Thoracic aorta (tissue), 2 donors: Measurements from ENCODE around the gene ENPP6. TPM values are rescaled to one million over a fixed set of nuclear protein-coding genes. Genes with fewer than 3 reads are reported as not detected.

Source experiments
- ATAC-seq: fragments of 150-250 bp; one replicate; pipeline ENCODE4 v1.8.0; 2017; ENCODE audit warnings: low read depth; ENCODE audit not compliant: insufficient number of reproducible peaks, low FRiP score
- DNase-seq: peaks from one replicate; pipeline ENCODE4 v3.0.0-alpha.2; 2020; ENCODE audit warnings: low spot score
- H3K27ac ChIP-seq, 2 donors: fragments of 200-600 bp; sonication (generic); 1 replicate in 1 of 2; 2 replicates in 1 of 2; pipeline ENCODE4 v1.5.1; 2016; ENCODE audit warnings: mild to moderate bottlenecking in 2 of 2, moderate library complexity in 2 of 2
- H3K27me3 ChIP-seq: fragments of 200-600 bp; sonication (generic); replicated peaks from 2 replicates; pipeline ENCODE4 v1.6.0; 2016; ENCODE audit warnings: mild to moderate bottlenecking; ENCODE audit not compliant: insufficient read depth
- H3K36me3 ChIP-seq: fragments of 200-600 bp; sonication (generic); one replicate; pipeline ENCODE4 v1.5.1; 2016
- H3K4me1 ChIP-seq, 2 donors: fragments of 200-600 bp; sonication (generic); 1 replicate in 1 of 2; 2 replicates in 1 of 2; pipeline versions ENCODE4 v1.5.1 to v1.6.0; 2016; ENCODE audit warnings: low read depth in 2 of 2, mild to moderate bottlenecking in 1 of 2; ENCODE audit not compliant: control insufficient read depth in 1 of 2
- H3K4me3 ChIP-seq: fragments of 200-600 bp; sonication (generic); 2 replicates; pipeline ENCODE4 v1.5.1; 2016; ENCODE audit warnings: mild to moderate bottlenecking
- H3K9me3 ChIP-seq: fragments of 200-600 bp; sonication (generic); 2 replicates; pipeline ENCODE4 v1.5.1; 2016
- CTCF ChIP-seq: fragments of 200-600 bp; sonication (generic); IDR thresholded peaks from one replicate; pipeline ENCODE4 v1.5.1; 2019; ENCODE audit warnings: antibody characterized with exemption
- total RNA-seq, 2 donors: library from RNA; depleted of rRNA; stranded (reverse); fragments of >200 nt; gene quantifications; one replicate each; pipeline versions ENCODE4 v1.1.0 to v1.2.3, GENCODE V29; 2016

ENPP6 gene
- total RNA-seq, 2 donors from 2014 or later: 0.27 to 2.0 TPM

DNA sequence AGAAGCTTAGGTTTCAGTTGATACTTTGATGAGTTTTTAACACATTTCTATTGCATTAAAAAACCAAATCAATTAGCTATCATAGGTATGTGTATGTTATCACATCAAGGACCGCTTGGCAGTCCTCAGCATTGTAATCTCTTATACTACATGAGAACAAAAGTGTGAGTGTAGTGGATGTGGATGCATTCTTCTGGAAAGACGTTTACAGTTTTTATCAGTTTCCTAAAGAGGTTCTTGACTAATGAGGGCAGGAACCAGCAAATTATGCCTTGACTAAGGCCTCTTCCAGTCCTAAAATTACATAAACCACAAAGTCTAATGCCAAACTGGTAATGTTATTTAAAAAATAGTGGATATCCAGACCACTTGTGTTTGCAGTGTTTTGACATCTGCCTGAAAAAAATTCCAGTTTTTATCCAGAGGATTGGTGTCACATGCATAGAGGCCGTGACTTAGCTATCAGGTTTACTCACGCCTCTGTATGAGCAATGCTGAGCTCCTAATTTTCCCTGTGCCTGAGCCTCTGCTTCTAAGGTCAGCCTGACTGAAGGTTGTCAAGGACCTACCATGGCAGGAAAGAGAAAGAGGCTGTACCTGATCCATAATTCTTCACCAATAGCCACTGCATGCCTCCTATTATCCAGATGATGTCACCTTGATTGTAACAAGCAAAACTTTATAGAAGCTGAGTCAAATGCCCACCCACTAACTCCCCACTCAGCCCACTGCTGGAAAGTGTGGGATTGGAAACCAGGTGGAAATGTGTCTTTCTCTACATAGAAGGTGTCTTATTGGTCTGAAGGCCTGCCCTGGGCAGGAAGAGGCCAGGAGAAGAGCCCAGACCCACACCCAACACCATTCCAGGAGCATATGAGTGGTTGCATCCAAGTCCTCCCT is 68.7 kb downstream of the ENPP6 start:
- TF ChIP-seq CTCF: no peak
- H3K27ac ChIP-seq: no peak overlapping the region

DNA sequence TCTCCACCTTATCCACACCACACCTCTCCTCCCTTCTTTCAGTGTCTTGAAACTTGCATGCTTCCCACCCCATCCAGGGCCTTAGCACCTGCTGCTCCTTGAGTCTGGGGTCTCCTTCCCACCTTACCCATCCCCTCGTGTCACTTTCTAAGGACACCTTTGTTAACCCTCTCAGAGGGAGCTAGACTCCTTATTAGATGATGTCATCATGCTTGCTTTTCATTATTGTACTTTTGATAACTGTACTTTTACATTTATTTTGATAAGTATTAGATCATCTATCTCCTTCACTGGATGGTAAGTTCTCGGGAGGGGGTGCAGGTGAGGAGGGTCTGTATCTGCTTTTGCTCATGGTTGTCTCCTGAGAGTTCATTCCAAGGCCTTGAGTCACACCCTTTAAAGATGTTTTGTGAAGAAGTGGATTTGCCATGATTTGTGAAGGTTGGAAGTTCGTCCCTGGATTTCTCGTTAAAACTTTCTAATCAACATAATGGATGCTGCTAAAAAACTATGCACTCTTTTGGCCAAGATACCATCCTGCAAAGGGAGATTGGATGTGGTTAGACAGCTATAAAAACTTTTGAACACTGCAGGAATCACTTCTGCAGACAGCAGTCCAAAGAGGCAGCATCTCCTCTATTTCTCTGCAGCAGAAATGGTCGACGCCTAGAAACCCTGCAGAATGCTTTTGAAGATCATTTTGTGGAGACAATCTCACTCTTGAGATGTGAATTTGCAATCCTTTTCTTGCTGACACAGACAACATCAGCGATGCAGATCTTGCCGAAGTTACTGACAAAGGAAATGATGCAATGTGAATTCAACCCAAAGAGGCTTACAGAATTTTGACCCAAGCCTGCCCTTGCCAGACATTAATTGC is 69.6 kb downstream of the ENPP6 start:
- DNase-seq (no peak), ATAC-seq (no peak)
- TF ChIP-seq CTCF: no peak
- H3K9me3 ChIP-seq: no peaks in the 10 kb centered on the region
- H3K4me1 ChIP-seq: no peaks in the 10 kb centered on the region
- H3K36me3 ChIP-seq: no peaks in the 10 kb centered on the region
- no peak overlapping the region for H3K27ac ChIP-seq
- no peak overlapping the region for H3K4me3 ChIP-seq
- H3K27me3 ChIP-seq: no peaks in the 10 kb centered on the region

More for the DNA sequence above, 68.7 kb downstream of the ENPP6 start:
- H3K4me3 ChIP-seq: no peak overlapping the region
- ATAC-seq (no peak), DNase-seq (no peak)
- no peaks in the 10 kb centered on the region for H3K27me3 ChIP-seq
- H3K9me3 ChIP-seq: no peaks in the 10 kb centered on the region
- no peaks in the 10 kb centered on the region for H3K36me3 ChIP-seq
- peaks cover 0 to 8% of the 10 kb centered on the region in 2 donors for H3K4me1 ChIP-seq

DNA sequence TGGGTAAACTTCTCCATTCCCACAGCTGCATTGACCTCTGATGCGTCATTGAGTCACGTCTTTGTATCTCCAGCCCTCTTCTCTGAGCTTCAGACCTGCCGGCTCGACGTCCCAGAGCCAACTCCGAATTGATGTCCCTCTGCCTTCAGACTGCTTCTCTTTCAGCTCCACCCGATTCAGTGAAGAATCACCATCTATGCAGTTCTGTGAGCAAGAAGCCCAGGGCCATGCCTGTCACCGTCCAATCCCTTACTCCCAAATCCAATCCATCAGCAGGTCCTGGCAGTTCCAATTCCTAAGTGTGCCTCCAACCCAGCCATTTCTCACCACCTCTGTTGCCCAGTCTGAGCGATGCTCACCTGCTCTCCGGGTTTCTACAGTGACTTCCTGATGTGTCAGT is 70.7 kb downstream of the ENPP6 start:
- Histone ChIP-seq H3K36me3 (no peaks in the 10 kb centered on the region), H3K9me3 (no peaks in the 10 kb centered on the region), H3K27ac (no peak overlapping the region), H3K27me3 (no peaks in the 10 kb centered on the region), H3K4me3 (no peak overlapping the region), H3K4me1 (no peaks in the 10 kb centered on the region)
- no peak for DNase-seq
- no peak for TF ChIP-seq CTCF
- no peak for ATAC-seq

- no peak for TF ChIP-seq CTCF
- ATAC-seq (no peak), DNase-seq (no peak)
- Histone ChIP-seq H3K4me3 (no peak overlapping the region), H3K9me3 (no peaks in the 10 kb centered on the region), H3K27ac (no peak overlapping the region), H3K36me3 (no peaks in the 10 kb centered on the region), H3K4me1 (no peaks in the 10 kb centered on the region), H3K27me3 (no peaks in the 10 kb centered on the region)
Measured at GRCh38 chr4:184145596-184145995, 72.1 kb downstream of the ENPP6 start.
